Measurements from ENCODE around the gene DUSP11.
"Not testable (repeated sequence)": the region's sequence is repeated elsewhere in the genome, so short reads cannot be mapped to it uniquely, and the experiment has no call there.

DNA sequence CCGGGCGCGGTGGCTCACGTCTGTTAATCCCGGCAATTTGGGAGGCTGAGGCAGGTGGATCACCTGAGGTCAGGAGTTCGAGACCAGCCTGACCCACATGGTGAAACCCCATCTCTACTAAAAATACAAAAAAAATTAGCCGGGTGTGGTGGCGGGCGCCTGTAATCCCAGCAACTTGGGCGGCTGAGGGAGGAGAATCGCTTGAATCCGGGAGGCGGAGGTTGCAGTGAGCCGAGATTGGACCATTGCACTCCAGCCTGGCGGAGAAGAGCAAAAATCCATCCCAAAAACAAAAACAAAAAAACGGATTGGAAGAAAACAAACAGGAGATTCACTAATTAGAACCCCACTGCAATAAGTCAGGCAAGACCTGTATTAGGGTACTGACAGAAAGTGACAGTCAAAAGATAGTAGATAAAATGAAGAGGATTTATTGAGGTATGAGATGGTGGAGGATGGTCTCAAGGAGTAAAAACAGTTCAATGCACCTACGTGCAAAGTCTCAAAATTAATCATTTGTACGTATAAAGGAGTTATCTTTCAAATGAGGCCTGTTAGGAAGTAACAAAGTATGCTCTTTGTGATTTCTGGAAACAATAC is 936 bp downstream of the DUSP11 start:
- TF ChIP-seq POLR2A (IDR thresholded peaks at IDR 0.05; ENCODE audit: low read depth, low read length); POLR2AphosphoS5 (IDR thresholded peaks at IDR 0.05; ENCODE audit: low read depth, low read length); TAF1 (IDR thresholded peaks at IDR 0.05; ENCODE audit: borderline replicate concordance, low read depth, low read length): not testable (repeated sequence)
